ENCODE measurements around the gene FSTL4.

FSTL4 gene

DNA sequence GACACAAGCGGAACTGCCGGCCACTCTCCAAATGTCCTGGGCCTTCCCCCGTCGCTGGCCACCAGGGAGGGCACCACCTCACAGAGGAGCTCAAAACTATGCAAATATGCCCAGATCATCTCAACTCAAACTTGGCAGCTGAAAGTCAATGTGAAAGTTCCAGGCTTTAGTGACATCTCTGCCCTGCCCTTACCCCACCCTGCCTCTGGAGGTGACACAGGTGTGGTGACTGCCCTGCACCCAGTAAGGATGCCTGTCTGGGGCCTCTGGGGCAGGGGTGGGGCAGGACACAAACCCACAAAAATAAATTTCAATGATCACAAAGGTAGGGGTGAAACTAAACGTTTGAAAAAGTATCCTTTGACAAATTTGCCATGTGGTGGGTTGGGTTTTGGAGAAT lies 347.1 kb downstream of the FSTL4 start:
- Histone ChIP-seq H3K36me3 (ENCODE audit: control insufficient read depth, insufficient read depth, low read length) (no peaks in the 10 kb centered on the region), H3K9me3 (ENCODE audit: control insufficient read depth, low read length) (no peaks in the 10 kb centered on the region), H3K27me3 (ENCODE audit: control insufficient read depth, insufficient read depth, low read length) (no peaks in the 10 kb centered on the region), H3K4me3 (ENCODE audit: low read length) (no peak overlapping the region), H3K9ac (ENCODE audit: low read length) (no peak overlapping the region), H3K4me1 (ENCODE audit: control insufficient read depth, insufficient read depth, low read length) (peaks cover 8% of the 10 kb centered on the region)

DNA sequence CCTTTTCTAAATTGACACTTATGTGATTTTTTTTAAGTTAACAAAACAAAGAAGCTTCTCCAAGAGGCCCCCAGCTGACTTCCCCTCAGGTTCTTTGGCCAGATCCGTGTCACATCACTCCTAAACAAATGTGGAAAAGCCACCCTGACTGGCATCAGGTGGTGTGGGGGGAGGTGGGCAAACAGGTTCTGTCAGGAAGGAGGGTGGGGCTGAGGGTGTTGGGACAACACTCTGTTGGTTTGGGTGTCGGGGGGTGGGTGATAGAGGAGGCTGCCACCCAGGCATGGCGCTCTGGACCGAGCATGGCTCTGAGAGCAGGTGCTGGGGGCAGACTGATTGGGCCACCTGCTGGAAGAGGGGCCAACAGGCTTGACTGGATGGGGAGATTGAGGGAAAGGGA lies 349.7 kb downstream of the FSTL4 start:
- no peak overlapping the region for H3K9ac ChIP-seq (ENCODE audit: low read length)
- H3K4me1 ChIP-seq (ENCODE audit: control insufficient read depth, insufficient read depth, low read length), result peaks cover 8% of the 10 kb centered on the region
- no peak overlapping the region for H3K4me3 ChIP-seq (ENCODE audit: low read length)
- no peaks in the 10 kb centered on the region for H3K9me3 ChIP-seq (ENCODE audit: control insufficient read depth, low read length)
- no peaks in the 10 kb centered on the region for H3K27me3 ChIP-seq (ENCODE audit: control insufficient read depth, insufficient read depth, low read length)
- no peaks in the 10 kb centered on the region for H3K36me3 ChIP-seq (ENCODE audit: control insufficient read depth, insufficient read depth, low read length)

GRCh38 chr5:133261993-133262392 lies 350.3 kb downstream of the FSTL4 start:
- Histone ChIP-seq H3K9me3 (ENCODE audit: control insufficient read depth, low read length) (no peaks in the 10 kb centered on the region), H3K4me3 (ENCODE audit: low read length) (no peak overlapping the region), H3K36me3 (ENCODE audit: control insufficient read depth, insufficient read depth, low read length) (no peaks in the 10 kb centered on the region), H3K27me3 (ENCODE audit: control insufficient read depth, insufficient read depth, low read length) (no peaks in the 10 kb centered on the region), H3K4me1 (ENCODE audit: control insufficient read depth, insufficient read depth, low read length) (peaks cover 8% of the 10 kb centered on the region), H3K9ac (ENCODE audit: low read length) (no peak overlapping the region)

DNA sequence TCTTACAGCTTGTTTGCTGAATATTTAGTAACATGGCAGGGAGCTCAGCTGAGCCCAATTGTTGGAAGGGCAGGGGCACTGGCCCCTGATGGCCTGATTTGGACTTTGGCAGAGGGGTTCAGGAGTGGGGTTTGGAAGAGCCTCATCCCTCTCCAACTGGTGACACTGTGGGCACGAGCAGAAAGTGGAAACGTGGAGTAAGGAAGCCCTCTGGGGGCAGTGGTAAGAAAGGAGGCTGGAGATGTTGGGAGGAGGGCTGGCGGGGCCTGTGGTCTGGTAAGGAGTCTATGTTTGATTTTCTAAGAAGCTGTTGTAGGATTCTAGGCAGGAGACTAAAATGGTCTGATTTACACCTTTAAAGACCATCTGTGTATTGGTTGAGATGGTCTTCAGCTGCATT lies 351.6 kb downstream of the FSTL4 start:
- no peaks in the 10 kb centered on the region for H3K9me3 ChIP-seq (ENCODE audit: control insufficient read depth, low read length)
- no peaks in the 10 kb centered on the region for H3K27me3 ChIP-seq (ENCODE audit: control insufficient read depth, insufficient read depth, low read length)
- peaks cover 8% of the 10 kb centered on the region for H3K4me1 ChIP-seq (ENCODE audit: control insufficient read depth, insufficient read depth, low read length)
- H3K9ac ChIP-seq (ENCODE audit: low read length), result no peak overlapping the region
- H3K4me3 ChIP-seq (ENCODE audit: low read length), result no peak overlapping the region
- H3K36me3 ChIP-seq (ENCODE audit: control insufficient read depth, insufficient read depth, low read length), result no peaks in the 10 kb centered on the region

- Histone ChIP-seq H3K36me3 (ENCODE audit: control insufficient read depth, insufficient read depth, low read length) (no peaks in the 10 kb centered on the region), H3K4me1 (ENCODE audit: control insufficient read depth, insufficient read depth, low read length) (peaks cover 8% of the 10 kb centered on the region), H3K27me3 (ENCODE audit: control insufficient read depth, insufficient read depth, low read length) (no peaks in the 10 kb centered on the region), H3K9me3 (ENCODE audit: control insufficient read depth, low read length) (no peaks in the 10 kb centered on the region), H3K4me3 (ENCODE audit: low read length) (no peak overlapping the region), H3K9ac (ENCODE audit: low read length) (no peak overlapping the region)
Measured at GRCh38 chr5:133259199-133259997, 352.9 kb downstream of the FSTL4 start.

- Histone ChIP-seq H3K36me3 (ENCODE audit: control insufficient read depth, insufficient read depth, low read length) (no peaks in the 10 kb centered on the region), H3K4me3 (ENCODE audit: low read length) (no peak overlapping the region), H3K4me1 (ENCODE audit: control insufficient read depth, insufficient read depth, low read length) (peaks cover 8% of the 10 kb centered on the region), H3K9me3 (ENCODE audit: control insufficient read depth, low read length) (no peaks in the 10 kb centered on the region), H3K27me3 (ENCODE audit: control insufficient read depth, insufficient read depth, low read length) (no peaks in the 10 kb centered on the region), H3K9ac (ENCODE audit: low read length) (no peak overlapping the region)
Measured at GRCh38 chr5:133257977-133258376, 354.4 kb downstream of the FSTL4 start.

GRCh38 chr5:133256276-133256675 lies 356.1 kb downstream of the FSTL4 start:
- no peak overlapping the region for H3K4me3 ChIP-seq (ENCODE audit: low read length)
- no peaks in the 10 kb centered on the region for H3K27me3 ChIP-seq (ENCODE audit: control insufficient read depth, insufficient read depth, low read length)
- no peak overlapping the region for H3K9ac ChIP-seq (ENCODE audit: low read length)
- H3K36me3 ChIP-seq (ENCODE audit: control insufficient read depth, insufficient read depth, low read length), result no peaks in the 10 kb centered on the region
- peaks cover 3% of the 10 kb centered on the region for H3K4me1 ChIP-seq (ENCODE audit: control insufficient read depth, insufficient read depth, low read length)
- H3K9me3 ChIP-seq (ENCODE audit: control insufficient read depth, low read length), result no peaks in the 10 kb centered on the region

DNA sequence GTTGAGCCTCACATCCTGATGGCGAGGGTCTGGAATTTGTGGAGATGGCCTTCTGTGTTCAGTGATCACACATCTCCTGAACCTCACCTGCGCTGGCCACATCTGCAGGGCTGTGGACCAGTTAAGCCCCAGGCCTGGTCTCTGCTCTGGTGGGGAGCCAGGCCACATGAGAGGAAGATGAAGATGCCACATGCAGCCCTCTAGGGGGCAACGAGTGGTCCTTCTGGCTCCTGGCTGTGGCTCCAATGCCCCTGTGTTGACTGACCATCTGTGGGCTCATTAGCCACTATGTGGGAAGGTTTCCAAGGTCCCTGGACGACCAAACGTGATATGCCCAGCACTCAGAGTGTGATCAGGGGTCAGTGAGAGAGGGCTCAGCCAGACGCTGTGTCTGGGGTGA lies 357.5 kb downstream of the FSTL4 start:
- no peaks in the 10 kb centered on the region for H3K27me3 ChIP-seq (ENCODE audit: control insufficient read depth, insufficient read depth, low read length)
- no peaks in the 10 kb centered on the region for H3K36me3 ChIP-seq (ENCODE audit: control insufficient read depth, insufficient read depth, low read length)
- no peak overlapping the region for H3K4me3 ChIP-seq (ENCODE audit: low read length)
- H3K9ac ChIP-seq (ENCODE audit: low read length), result no peak overlapping the region
- peaks cover 7% of the 10 kb centered on the region for H3K4me1 ChIP-seq (ENCODE audit: control insufficient read depth, insufficient read depth, low read length)
- no peaks in the 10 kb centered on the region for H3K9me3 ChIP-seq (ENCODE audit: control insufficient read depth, low read length)

- Histone ChIP-seq H3K9ac (ENCODE audit: low read length) (no peak overlapping the region), H3K9me3 (ENCODE audit: control insufficient read depth, low read length) (no peaks in the 10 kb centered on the region), H3K36me3 (ENCODE audit: control insufficient read depth, insufficient read depth, low read length) (no peaks in the 10 kb centered on the region), H3K27me3 (ENCODE audit: control insufficient read depth, insufficient read depth, low read length) (no peaks in the 10 kb centered on the region), H3K4me3 (ENCODE audit: low read length) (no peak overlapping the region), H3K4me1 (ENCODE audit: control insufficient read depth, insufficient read depth, low read length) (peaks cover 18% of the 10 kb centered on the region)
Measured at GRCh38 chr5:133253671-133254070, 358.7 kb downstream of the FSTL4 start.

DNA sequence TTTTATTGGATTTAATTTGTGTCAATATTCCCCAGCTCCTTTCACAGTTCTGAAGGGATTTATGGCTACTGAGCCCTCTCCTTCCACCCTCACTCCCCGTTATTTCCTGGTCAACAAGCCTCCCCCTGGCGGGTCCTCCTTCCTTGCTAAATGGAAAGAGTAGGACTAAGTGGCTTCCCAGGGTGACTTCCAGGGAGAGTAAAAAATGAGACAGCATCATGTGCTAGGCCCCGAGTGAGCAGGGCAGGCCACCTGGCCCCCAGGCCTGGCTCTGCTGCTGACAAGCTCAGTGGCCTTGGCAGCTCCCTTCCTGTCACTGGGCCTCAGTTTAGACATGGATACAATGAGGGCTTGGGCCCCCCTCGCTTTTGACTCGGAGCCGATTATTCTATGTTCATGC lies 359.3 kb downstream of the FSTL4 start:
- H3K4me1 ChIP-seq (ENCODE audit: control insufficient read depth, insufficient read depth, low read length), result peaks cover 18% of the 10 kb centered on the region
- no peaks in the 10 kb centered on the region for H3K27me3 ChIP-seq (ENCODE audit: control insufficient read depth, insufficient read depth, low read length)
- H3K4me3 ChIP-seq (ENCODE audit: low read length), result no peak overlapping the region
- H3K9ac ChIP-seq (ENCODE audit: low read length), result no peak overlapping the region
- no peaks in the 10 kb centered on the region for H3K36me3 ChIP-seq (ENCODE audit: control insufficient read depth, insufficient read depth, low read length)
- no peaks in the 10 kb centered on the region for H3K9me3 ChIP-seq (ENCODE audit: control insufficient read depth, low read length)

DNA sequence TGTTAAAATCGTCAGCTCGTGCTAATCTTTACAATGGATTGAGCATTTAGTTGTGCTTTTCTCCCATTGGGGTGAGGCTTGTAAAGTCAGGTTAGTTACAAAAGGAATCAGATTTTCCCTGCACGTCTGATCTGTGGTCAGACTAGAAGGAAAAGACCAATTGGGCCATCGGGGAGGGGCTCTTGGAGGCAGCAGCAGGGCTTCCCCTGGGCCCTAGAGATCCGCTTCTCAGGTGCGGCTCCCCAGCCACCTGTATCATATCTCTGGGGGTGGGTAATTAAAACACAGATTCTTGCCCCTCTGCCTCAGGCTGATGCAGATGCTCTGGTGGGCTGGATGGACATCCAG lies 360.2 kb downstream of the FSTL4 start:
- no peak overlapping the region for H3K9ac ChIP-seq (ENCODE audit: low read length)
- no peaks in the 10 kb centered on the region for H3K36me3 ChIP-seq (ENCODE audit: control insufficient read depth, insufficient read depth, low read length)
- no peaks in the 10 kb centered on the region for H3K27me3 ChIP-seq (ENCODE audit: control insufficient read depth, insufficient read depth, low read length)
- H3K9me3 ChIP-seq (ENCODE audit: control insufficient read depth, low read length), result no peaks in the 10 kb centered on the region
- H3K4me1 ChIP-seq (ENCODE audit: control insufficient read depth, insufficient read depth, low read length), result peaks cover 18% of the 10 kb centered on the region
- no peak overlapping the region for H3K4me3 ChIP-seq (ENCODE audit: low read length)

GRCh38 chr5:133251296-133252132 lies 360.8 kb downstream of the FSTL4 start:
- Histone ChIP-seq H3K36me3 (ENCODE audit: control insufficient read depth, insufficient read depth, low read length) (no peaks in the 10 kb centered on the region), H3K4me3 (ENCODE audit: low read length) (no peak overlapping the region), H3K4me1 (ENCODE audit: control insufficient read depth, insufficient read depth, low read length) (peaks cover 18% of the 10 kb centered on the region), H3K27me3 (ENCODE audit: control insufficient read depth, insufficient read depth, low read length) (no peaks in the 10 kb centered on the region), H3K9ac (ENCODE audit: low read length) (no peak overlapping the region), H3K9me3 (ENCODE audit: control insufficient read depth, low read length) (no peaks in the 10 kb centered on the region)

Data from mucosa of stomach (tissue), 1 donor.